ENCODE results near the gene LCN1. TPM values are rescaled to one million over a fixed set of nuclear protein-coding genes. Genes with fewer than 3 reads are reported as not detected.

LCN1 gene
- total and polyA plus RNA-seq, 2 experiments from 2014 or later: 0.27 TPM; not detected in 1

DNA sequence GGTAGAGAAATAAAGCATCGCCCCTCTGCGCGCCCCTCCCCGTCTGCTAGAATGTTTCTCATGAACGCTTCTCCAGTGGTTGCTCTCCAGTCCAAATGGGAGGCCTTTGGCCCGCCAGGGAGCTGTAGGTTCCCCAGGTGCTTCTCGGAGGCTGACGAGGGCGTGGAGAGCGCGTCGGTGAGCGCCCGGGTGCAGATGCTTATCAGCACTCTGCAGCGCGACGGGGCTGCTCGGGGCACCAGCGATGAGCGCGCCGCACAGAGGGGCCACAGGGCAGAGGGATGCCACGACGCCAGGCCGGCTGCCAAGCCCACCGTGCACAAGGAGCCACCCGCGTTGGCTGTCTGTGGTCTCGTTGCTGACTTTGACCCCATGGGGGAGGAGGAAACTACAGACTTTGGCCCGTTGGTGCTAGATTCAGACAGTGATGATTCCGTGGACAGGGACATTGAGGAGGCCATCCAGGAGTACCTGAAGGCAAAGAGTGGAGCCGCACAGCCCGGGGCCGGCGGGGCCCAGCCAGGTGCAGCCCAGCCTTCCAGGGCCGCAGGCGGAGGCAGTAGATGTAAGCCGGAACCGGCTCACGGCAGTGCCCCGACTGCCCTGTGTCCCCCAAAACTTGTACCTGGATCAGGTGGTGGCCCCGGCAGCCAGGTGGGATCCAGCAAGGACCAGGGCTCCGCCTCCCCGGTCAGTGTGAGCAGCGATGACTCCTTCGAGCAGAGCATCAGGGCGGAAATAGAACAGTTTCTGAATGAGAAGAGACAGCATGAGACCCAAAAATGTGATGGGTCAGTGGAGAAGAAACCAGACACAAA is 36.6 kb upstream of the LCN1 start:
- Mint-ChIP-seq H3K27ac (no peak overlapping the region), H3K27me3 (ENCODE audit: insufficient read depth, low read depth, poor library complexity) (no peaks in the 10 kb centered on the region), H3K36me3 (ENCODE audit: low read depth) (peaks cover 44% of the 10 kb centered on the region), H3K4me1 (peaks cover 6% of the 10 kb centered on the region), H3K4me3 (no peak overlapping the region), H3K9me3 (no peaks in the 10 kb centered on the region)
- no peaks in the 10 kb centered on the region for H3F3A ChIP-seq (replicated peaks; ENCODE audit: low read depth)
- peaks cover 11% of the 10 kb centered on the region; the same call in 1 of the 2 replicates for H4K20me1 ChIP-seq (replicated peaks; ENCODE audit: insufficient read depth)
- no peak for ATAC-seq
- peaks cover 24% of the 10 kb centered on the region for H3K79me2 ChIP-seq (replicated peaks; ENCODE audit: insufficient read depth)
- no peak overlapping the region for H3K4me3 ChIP-seq
- DNase-seq (ENCODE audit: low spot score): no peak
- H3K4me2 ChIP-seq: no peak overlapping the region
- no peak for TF ChIP-seq POLR2AphosphoS5 (IDR thresholded peaks at IDR 0.05; ENCODE audit: low read depth)
- TF ChIP-seq JUNB (IDR thresholded peaks at IDR 0.05; ENCODE audit: unreplicated experiment): no peak
- TF ChIP-seq EZH2 (IDR thresholded peaks at IDR 0.05; ENCODE audit: low read depth, unreplicated experiment): no peak
- no peak for TF ChIP-seq EZH2phosphoT487 (IDR thresholded peaks at IDR 0.05; ENCODE audit: unreplicated experiment)
- TF ChIP-seq, protein P1, sequence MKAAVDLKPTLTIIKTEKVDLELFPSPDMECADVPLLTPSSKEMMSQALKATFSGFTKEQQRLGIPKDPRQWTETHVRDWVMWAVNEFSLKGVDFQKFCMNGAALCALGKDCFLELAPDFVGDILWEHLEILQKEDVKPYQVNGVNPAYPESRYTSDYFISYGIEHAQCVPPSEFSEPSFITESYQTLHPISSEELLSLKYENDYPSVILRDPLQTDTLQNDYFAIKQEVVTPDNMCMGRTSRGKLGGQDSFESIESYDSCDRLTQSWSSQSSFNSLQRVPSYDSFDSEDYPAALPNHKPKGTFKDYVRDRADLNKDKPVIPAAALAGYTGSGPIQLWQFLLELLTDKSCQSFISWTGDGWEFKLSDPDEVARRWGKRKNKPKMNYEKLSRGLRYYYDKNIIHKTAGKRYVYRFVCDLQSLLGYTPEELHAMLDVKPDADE (IDR thresholded peaks at IDR 0.05): no peak
- TF ChIP-seq ZNF114 (CRISPR knock-in tag; IDR thresholded peaks at IDR 0.05): no peak
- no peak for TF ChIP-seq REST (IDR thresholded peaks at IDR 0.05; ENCODE audit: unreplicated experiment)
- TF ChIP-seq NANOG (IDR thresholded peaks at IDR 0.05; ENCODE audit: borderline replicate concordance): no peak
- TF ChIP-seq CREB1 (CRISPR knock-in tag; IDR thresholded peaks at IDR 0.05; ENCODE audit: low read depth): no peak
- TF ChIP-seq CTCF (conservative IDR thresholded peaks at IDR 0.05; ENCODE audit: low read depth in 2 of 2): no peak
- no peak for TF ChIP-seq STAT1 (IDR thresholded peaks at IDR 0.05; ENCODE audit: unreplicated experiment)
- TF ChIP-seq ZNF331 (CRISPR knock-in tag; IDR thresholded peaks at IDR 0.05; ENCODE audit: low read depth): no peak
- TF ChIP-seq ZNF462 (CRISPR knock-in tag; IDR thresholded peaks at IDR 0.05): no peak
- H3K9me2 ChIP-seq (ENCODE audit: insufficient read depth): no peaks in the 10 kb centered on the region
- no peak overlapping the region for H2AFZ ChIP-seq
- no peak overlapping the region for H3K27ac ChIP-seq (ENCODE audit: low read depth)
- H3K36me3 ChIP-seq (ENCODE audit: insufficient read depth): peaks cover 7% of the 10 kb centered on the region; the same call in 1 of the 2 replicates
- H3K27me3 ChIP-seq (ENCODE audit: insufficient read depth): no peaks in the 10 kb centered on the region
- peaks cover 10% of the 10 kb centered on the region for H3K4me1 ChIP-seq (ENCODE audit: insufficient read depth)

Data from GM23338 (cell line).